OCI-LY7 (cell line): ENCODE measurements around the gene BRI3BP. TPM values are rescaled to one million over a fixed set of nuclear protein-coding genes. Genes with fewer than 3 reads are reported as not detected.
"Not testable (repeated sequence)": the region's sequence is repeated elsewhere in the genome, so short reads cannot be mapped to it uniquely, and the experiment has no call there.

ENCODE experiments used
- BruUV-seq: library from RNA; stranded (reverse); fragments of 400-500 nt; replicated peaks from 2 replicates; lab custom pipeline; 2021; lab: Mats Ljungman, UMichigan
- CTCF ChIA-PET: fragments of 300-600 bp; sonication (Branson Sonifier 250); formaldehyde crosslinking; loops from one replicate; lab custom pipeline; 2022; ENCODE audit warnings: antibody characterized with exemption; ENCODE audit not compliant: unreplicated experiment; lab: Charles Lee
- POLR2A ChIA-PET: fragments of 300-600 bp; sonication (Branson Sonifier 250); formaldehyde crosslinking; loops from one replicate; lab custom pipeline; 2022; ENCODE audit warnings: antibody characterized with exemption; lab: Charles Lee
- DNase-seq: peaks from one replicate; pipeline ENCODE4 v3.0.0-alpha.2; 2015; ENCODE audit warnings: low spot score
- H2AFZ ChIP-seq: fragments of 200-600 bp; sonication (generic), shearing (Covaris generic); 2 replicates; pipeline ENCODE4 v1.6.1; 2014; ENCODE audit warnings: mild to moderate bottlenecking, antibody characterized with exemption, low read length, moderate library complexity
- H3K27ac ChIP-seq: fragments of 200-600 bp; sonication (generic); 2 replicates; pipeline ENCODE4 v1.5.1; 2014; ENCODE audit warnings: mixed run types, low read depth, mild to moderate bottlenecking, moderate library complexity, low read length, inconsistent platforms; ENCODE audit not compliant: poor library complexity, severe bottlenecking
- H3K36me3 ChIP-seq: fragments of 200-600 bp; sonication (generic); 2 replicates; pipeline ENCODE4 v1.6.1; 2014; ENCODE audit warnings: mild to moderate bottlenecking, antibody characterized with exemption, low read length, moderate library complexity, mixed read lengths; ENCODE audit not compliant: insufficient read depth
- H3K4me1 ChIP-seq: fragments of 200-600 bp; sonication (generic); 2 replicates; pipeline ENCODE4 v1.5.1; 2014; ENCODE audit warnings: mild to moderate bottlenecking, low read length; ENCODE audit not compliant: insufficient read depth, poor library complexity, severe bottlenecking
- H3K4me2 ChIP-seq: fragments of 200-600 bp; sonication (generic); 2 replicates; pipeline ENCODE4 v1.6.1; 2014; ENCODE audit warnings: mild to moderate bottlenecking, low read length
- H3K4me3 ChIP-seq: fragments of 200-600 bp; sonication (generic); 2 replicates; pipeline ENCODE4 v1.5.1; 2014; ENCODE audit warnings: mild to moderate bottlenecking, low read depth, low read length; ENCODE audit not compliant: poor library complexity, severe bottlenecking
- H3K79me2 ChIP-seq: fragments of 200-600 bp; sonication (generic); 2 replicates; pipeline ENCODE4 v1.6.1; 2016; ENCODE audit warnings: low read depth, mild to moderate bottlenecking, low read length, moderate library complexity, mixed read lengths; ENCODE audit not compliant: insufficient read depth
- H3K9me2 ChIP-seq: fragments of 200-600 bp; sonication (generic); 2 replicates; pipeline ENCODE4 v1.6.1; 2016; ENCODE audit warnings: mild to moderate bottlenecking, low read length, mixed read lengths; ENCODE audit not compliant: insufficient read depth
- H3K9me3 ChIP-seq: fragments of 200-600 bp; sonication (generic); 2 replicates; pipeline ENCODE4 v1.6.1; 2014; ENCODE audit warnings: mild to moderate bottlenecking, mixed run types, low read length, mixed read lengths
- H4K20me1 ChIP-seq: fragments of 200-600 bp; sonication (generic); 2 replicates; pipeline ENCODE4 v1.6.1; 2014; ENCODE audit warnings: mild to moderate bottlenecking, antibody characterized with exemption, low read length, moderate library complexity, mixed read lengths; ENCODE audit not compliant: insufficient read depth
- CTCF ChIP-seq: fragments of 200-600 bp; sonication (generic); conservative IDR thresholded peaks from 2 replicates; pipeline ENCODE4 v1.5.1; 2014; ENCODE audit warnings: mild to moderate bottlenecking, antibody characterized with exemption, low read length, moderate library complexity, mixed read lengths
- EZH2phosphoT487 ChIP-seq: fragments of 200-600 bp; sonication (generic); IDR thresholded peaks from 2 replicates; pipeline ENCODE4 v1.6.1; 2018; ENCODE audit warnings: low read depth, borderline replicate concordance, mild to moderate bottlenecking, mixed run types, antibody characterized with exemption, low read length, moderate library complexity, mixed read lengths
- intact Hi-C: fragments of 100-400 bp; cut with micrococcal nuclease; formaldehyde crosslinking; loops from one replicate; pipeline ENCODE4 v1.10.0; 2022; ENCODE audit not compliant: unreplicated experiment
- total RNA-seq, 2 experiments: library from RNA; depleted of rRNA in 1 of 2; stranded (reverse); fragments of >200 nt in 1 of 2; shearing (Covaris generic) in 1 of 2; gene quantifications; 2 replicates each; pipeline ENCODE4 v1.2.3, GENCODE V29; 2014 to 2022

Gene BRI3BP
- total RNA-seq, 2 experiments from 2014 or later, result 73.4 to 118 TPM

DNA sequence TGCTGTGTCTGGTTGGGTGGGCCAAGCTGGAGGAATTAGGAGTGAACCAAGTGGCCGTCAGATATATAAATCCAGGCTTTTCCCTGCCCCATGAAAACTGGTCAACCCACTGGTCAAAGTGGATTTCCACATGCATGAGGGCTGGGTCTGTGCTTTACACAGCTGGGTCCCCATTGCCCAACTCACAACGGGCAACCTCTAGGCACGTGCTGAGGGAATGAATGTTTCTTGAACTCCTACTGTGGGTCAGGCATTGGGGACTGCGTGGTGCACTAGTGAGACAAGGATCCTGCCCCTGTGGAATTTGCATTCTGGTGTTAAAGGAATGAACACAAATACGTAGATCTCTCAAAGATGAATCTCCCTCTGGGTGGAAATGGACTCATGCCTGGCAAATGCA is 64.3 kb downstream of the BRI3BP start:
- no peak overlapping the region for H2AFZ ChIP-seq
- intact Hi-C loops, result no loop called here
- no TSS peak for BruUV-seq

DNA sequence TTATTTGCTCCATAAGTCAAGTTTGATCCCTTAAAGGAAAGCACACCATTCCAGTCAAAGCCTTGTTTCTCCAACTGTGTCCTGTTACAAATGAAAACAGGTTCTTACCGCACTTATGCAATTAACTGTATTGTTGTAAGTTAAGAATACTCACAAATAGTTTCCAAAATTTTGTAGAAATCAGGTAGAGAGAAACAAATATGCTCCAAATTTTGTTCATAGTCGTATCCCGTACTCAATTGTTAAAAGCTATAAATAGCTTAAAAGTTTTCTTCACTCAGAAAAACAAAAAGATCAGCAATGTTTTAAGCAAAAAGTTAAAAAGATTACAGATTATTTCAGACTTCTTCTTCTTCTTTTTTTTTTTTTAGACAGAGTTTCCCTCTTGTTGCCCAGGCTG is 67.8 kb downstream of the BRI3BP start:
- no peaks in the 10 kb centered on the region for H3K36me3 ChIP-seq
- ChIA-PET CTCF (no interaction called here), POLR2A (interaction anchor here (0.7 to 1.2 kb wide), 2 partner anchors 49 to 142 kb away, joined by 3 to 4 read pairs; no protein-coding TSS in a partner anchor)
- peaks cover 3% of the 10 kb centered on the region for H3K4me1 ChIP-seq
- DNase-seq, result no peak
- H3K9me3 ChIP-seq, result peaks cover 19% of the 10 kb centered on the region
- H4K20me1 ChIP-seq, result no peaks in the 10 kb centered on the region
- H3K79me2 ChIP-seq, result no peaks in the 10 kb centered on the region
- no peak overlapping the region for H3K27ac ChIP-seq
- no peak overlapping the region for H3K4me2 ChIP-seq
- no TSS peak for BruUV-seq
- no peak overlapping the region for H2AFZ ChIP-seq
- intact Hi-C loops, result no loop called here
- no peaks in the 10 kb centered on the region for H3K9me2 ChIP-seq
- TF ChIP-seq CTCF (no peak), EZH2phosphoT487 (no peak)
- H3K4me3 ChIP-seq, result no peak overlapping the region

More for the DNA sequence above, 64.3 kb downstream of the BRI3BP start:
- Histone ChIP-seq H3K79me2 (no peaks in the 10 kb centered on the region), H3K36me3 (no peaks in the 10 kb centered on the region), H3K9me2 (no peaks in the 10 kb centered on the region), H4K20me1 (no peaks in the 10 kb centered on the region), H3K4me1 (no peaks in the 10 kb centered on the region), H3K4me3 (no peak overlapping the region), H3K4me2 (no peak overlapping the region), H3K27ac (no peak overlapping the region), H3K9me3 (peaks cover 19% of the 10 kb centered on the region)
- ChIA-PET CTCF (no interaction called here), POLR2A (interaction anchor here (1.2 kb wide), 1 partner anchor 24 kb away, joined by 5 read pairs; no protein-coding TSS in a partner anchor)
- no peak for DNase-seq
- TF ChIP-seq CTCF (no peak), EZH2phosphoT487 (no peak)

DNA sequence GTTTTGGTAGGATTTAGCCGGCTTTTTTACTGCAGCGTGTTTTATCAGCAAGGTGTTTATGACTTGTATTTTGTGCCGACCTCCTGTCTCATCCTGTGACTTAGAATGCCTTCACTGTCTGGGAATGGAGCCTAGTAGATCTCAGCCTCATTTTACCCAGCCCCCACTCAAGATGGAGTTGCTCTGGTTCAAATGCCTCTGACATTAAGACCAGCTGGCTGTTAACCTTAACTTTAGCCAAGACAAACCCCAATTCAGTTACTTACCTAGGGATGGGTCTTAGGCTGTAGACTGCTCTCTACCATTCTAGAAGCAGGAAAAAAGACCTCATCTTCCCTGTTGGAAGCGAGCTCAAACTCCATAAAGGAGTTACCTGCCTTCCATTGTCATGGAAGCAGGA is 70.1 kb downstream of the BRI3BP start:
- DNase-seq, H3K4me2 ChIP-seq, H4K20me1 ChIP-seq, intact Hi-C loops, H2AFZ ChIP-seq, H3K4me1 ChIP-seq, POLR2A ChIA-PET, H3K79me2 ChIP-seq, H3K27ac ChIP-seq, H3K36me3 ChIP-seq, BruUV-seq, H3K9me2 ChIP-seq, H3K4me3 ChIP-seq, CTCF ChIA-PET: not testable (repeated sequence)
- peaks cover 19% of the 10 kb centered on the region for H3K9me3 ChIP-seq
